Activated CD4-positive, CD25-positive, alpha-beta regulatory T cell treated with anti-CD3 and anti-CD28 coated beads, Interleukin-2, amount 50 U/mL, for 24 hours (primary cell): ENCODE measurements around the gene ARL15.
A peak's percentile ranks its signal among the peaks of the same experiment; 100 is the strongest.

Experiments
- ATAC-seq, 2 donors: fragments of 150-1000 bp; cut with Tn5 transposase; one replicate each; pipeline ENCODE4 v1.10.0; 2021; ENCODE audit warnings: mild to moderate bottlenecking in 1 of 2, moderate library complexity in 1 of 2

The ARL15 gene

DNA sequence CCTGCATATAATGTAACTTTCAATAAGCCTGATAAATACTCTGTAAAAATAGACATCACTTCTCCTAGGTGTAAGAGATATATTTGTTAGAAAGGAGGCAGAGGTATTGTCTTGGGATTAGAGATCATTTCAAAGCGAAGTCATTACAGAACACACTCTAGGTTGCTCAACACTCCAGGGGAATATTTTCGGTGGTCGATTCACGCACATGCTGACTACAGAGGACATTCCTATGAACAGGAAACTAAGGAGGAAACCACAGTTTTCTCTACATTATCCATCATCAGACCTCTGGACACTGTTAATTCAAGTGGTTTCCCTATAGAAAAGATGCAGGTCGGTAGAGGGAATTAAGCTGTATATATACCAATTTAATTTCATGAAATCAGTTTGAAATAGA, 379.9 kb downstream of the ARL15 start:
- ATAC-seq, result no peak

DNA sequence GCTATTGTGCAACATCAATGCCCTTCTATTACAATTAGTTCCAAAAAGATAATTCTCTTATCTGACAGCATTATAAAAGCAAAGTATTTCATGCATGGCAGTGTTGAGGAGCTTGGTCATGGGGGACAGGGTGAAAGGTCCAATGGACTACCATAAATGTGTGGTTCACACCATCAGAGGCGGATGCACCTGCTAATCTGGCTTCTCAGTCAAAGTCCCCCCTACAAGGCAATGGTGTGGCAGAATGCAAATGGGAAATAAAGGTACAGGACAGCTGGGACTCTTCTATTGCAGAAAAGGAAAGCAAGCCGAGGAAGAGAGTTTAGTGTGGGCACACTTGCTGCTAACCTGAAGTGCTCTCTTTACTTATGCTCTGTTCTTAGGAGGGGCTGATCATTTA, 380.8 kb downstream of the ARL15 start:
- no peak for ATAC-seq

DNA sequence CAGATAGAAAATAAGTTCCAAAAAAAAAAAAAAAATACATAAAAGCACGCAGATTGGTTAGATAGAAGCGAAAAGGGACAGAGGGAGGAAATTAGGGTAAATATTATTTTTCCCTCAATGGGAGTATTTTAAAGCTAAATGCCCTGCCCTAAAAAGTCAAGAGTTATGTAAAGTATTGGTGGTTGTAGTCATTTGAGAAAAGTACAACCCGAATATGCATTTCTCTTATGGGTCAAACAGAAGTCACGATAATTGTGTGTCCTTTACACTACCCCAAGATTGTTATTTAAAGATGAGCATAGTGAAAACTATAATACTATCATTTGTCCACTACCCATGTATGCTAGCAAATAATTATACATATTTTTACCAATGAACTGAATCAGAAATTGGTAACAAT, 381.2 kb downstream of the ARL15 start:
- ATAC-seq, result no peak

DNA sequence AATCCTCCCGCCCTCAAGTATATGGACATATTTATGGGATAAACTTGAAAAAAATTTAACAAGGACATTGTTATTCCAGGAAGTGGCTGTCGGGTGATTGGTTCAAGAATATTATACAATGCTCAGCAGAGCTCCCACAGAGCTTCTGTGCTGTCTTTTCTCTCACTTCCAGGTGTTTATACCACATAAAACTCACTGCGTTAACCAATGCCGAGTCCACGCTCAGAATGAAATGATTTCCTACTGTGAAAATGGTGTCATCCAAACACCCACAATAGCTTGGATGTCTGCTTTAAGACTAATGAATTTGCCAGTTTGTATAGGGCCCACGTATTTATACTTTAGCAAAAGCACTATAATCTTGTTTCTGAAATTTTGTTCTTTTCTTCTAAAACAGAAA, 381.7 kb downstream of the ARL15 start:
- no peak for ATAC-seq

DNA sequence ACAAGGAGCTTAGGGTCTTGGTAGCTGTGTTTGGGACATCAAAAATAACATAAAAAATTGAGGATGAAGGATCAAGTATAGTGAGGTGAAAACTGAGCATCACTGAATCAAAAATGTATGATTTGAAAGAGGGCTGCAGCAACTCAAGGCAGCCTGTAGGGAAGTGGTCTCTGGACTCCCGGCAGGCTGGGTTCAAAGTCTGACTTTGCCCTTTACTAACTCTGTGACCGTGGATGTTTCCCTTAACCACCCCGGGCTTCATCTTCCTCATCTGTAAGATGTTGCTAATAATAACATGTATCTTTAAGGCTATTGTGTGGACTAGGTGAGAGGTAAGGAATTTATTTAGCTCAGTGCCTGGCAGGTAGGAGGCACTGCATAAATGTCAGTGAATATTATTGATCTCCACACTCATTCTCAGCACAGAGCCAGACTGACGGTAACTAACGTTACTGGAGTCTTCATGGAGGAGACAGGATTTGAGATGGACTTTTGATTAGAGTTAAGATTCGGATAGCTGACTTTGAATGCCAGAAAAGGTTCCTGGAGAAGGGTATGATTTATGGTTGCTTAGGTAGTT, 382.6 kb downstream of the ARL15 start:
- ATAC-seq, result no peak

DNA sequence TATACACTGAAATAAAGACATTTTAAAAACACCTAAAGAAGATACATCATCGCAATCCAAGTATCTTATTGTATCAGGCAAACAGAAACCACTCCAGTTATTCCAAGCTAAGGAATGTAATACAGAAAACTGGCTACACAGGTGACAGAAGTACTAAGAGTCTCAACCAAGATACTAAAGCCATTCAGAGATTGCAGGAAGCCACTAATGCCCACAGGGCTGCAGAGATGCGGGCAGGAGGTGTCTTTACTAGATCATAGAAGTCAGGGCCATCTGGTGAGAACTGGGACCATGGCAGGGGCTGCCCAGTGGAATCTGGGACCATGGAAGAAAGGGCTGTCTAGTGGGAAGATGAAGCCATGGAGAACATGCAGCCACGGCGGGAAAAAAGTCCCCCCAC, 384.3 kb downstream of the ARL15 start:
- no peak for ATAC-seq

DNA sequence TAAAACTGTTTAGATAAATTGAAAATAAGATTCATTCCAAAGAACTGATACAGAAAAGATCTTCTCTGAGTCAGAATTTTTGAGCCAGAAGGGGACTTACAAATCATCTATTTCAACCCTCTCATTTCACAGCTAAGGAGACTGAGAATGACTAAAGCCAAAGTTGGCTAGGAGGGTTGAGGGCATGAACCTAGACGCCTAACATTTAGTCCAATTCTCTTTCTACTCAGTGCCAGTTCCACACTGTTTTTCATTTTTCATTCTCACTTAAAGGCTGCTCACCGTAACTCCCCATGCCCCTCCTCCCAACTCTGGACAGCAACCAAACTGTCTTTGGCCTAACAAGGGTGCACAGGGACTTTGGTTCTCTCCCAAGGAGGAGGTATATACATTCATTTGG, 386.0 kb downstream of the ARL15 start:
- no peak for ATAC-seq

DNA sequence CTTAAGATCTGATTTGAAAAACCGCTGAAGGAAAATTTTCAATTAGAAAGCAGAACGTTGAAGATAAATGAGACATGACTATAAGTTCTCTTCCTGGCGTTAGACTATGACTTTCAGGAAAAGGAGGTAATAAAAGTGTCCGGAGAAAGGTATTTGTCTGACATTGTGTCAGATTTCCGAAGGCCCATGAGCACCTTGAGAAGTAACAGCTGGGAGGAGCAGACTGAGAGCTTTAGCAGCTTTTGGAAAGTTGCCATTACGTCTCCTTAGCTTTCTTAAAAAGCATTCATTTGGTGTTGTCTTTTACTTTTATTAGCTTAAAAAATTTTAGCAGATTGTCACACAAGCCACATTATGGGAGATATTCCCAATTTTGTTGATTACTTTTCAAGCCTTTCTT, 386.4 kb downstream of the ARL15 start:
- no peak for ATAC-seq

DNA sequence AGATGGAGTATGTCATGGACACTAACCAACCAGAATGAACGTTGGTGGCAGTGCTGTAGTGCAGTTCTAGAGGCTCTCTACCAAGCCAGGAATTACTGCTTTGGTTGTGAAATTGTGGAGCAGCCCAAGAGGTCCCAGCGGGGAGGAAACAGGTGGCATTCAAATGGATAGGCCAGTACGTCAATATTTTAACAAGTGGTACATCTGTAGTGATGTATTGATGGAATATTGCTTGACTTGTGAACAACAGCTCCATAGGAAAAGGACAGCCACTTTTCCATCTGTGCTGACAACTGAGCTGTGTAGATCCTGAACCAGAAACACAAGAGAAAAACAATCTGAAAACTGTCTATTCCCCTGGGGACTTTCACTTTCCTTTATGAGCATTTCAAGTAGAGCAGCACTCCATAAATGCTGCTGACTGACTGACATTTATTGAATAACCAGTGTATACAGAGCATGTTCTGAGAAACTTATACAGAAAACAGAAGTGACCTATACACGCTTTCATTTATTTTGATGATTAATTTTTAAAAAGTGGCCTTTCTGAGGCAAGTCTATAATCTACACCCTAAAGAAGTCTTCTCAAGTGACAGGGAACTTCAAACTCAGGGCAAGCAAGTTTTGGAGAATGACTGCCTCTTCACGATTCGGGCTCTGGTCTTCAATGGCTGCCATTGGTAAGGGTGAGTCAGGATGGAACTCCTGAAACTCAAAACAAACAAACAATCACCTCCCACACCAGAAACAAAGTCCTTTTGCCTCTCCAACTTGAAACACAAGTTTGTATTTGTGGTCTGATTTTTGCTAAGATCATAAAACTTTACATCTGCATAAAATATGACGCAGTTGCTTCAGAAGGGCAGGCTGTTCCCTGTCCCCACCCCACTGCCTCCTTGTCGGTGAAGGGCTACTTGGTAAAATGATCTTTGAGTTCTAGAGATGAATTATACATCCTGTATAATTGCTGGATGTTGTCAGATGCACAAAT, 387.6 kb downstream of the ARL15 start:
- no peak for ATAC-seq

DNA sequence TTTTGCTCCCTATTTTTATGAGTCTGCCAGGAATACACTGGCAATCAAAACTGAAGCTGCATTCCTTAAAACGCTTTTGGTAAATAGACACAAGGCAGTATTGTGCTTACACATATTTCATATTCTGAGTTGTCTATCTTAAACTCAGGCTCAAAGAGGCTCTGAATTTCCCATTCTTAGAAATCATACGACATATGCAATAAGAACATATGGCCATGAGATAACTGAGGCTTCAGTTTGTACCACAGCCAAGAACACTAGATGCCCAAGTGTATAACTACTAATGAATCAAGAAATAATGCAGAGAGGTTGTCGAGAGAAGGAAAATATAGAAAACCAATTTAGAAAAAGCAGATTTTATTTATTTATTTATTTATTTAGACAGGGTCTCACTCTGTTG, 392.5 kb downstream of the ARL15 start:
- ATAC-seq, result no peak

DNA sequence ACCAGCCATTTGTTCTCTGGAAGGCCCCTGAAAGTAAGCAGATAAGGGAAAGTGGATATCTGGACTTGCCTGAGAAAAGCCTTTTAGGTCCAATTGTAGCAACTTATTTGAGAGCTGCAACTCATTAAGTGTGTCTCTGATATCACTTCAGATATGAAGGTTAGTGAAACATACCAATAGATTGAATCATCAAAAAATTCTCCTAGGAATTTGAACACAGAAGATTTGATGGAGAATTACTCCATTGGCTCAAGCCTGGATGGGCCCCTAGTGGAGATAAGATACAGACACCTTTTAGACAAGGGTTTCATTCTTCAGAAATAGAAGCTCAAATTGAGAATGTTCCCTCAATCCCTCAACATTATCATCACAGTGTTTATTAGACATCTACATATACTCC, 393.3 kb downstream of the ARL15 start:
- no peak for ATAC-seq

DNA sequence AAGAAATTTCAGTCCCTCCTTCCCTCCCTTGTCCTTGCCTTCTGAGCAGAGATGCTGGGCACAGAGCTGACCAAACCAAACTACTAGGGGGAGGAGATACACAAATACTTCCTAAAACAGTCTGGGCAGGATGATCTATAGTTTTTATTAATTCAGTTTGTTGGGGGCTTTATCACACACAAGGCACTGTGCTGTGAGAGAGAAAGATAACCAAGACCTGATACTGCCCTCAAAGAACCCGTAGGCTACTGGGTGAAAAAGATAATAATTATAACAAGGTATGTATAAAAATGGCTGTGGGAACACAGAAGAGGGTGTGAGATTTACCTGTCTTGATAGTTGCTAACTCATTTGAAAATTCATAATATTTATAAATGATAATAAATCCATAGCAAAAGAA, 395.3 kb downstream of the ARL15 start:
- no peak for ATAC-seq

DNA sequence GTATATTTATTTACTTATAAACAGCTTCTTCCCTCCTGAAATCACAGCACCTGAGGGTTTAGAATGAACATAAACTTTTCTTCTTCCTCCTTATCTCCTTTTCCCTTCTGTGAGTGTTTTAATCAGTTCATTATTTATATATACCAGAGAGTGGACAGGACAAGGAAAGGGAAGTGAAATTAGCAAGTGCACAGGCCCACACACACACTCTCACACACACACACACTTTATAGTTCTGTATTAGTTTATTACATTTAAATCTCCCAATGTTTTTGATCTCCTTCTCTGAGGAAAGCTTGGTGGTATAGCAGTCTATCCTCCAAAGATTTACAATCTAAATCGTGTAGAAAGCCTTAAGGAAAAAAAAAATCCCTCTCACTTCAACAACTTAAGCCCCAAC, 396.4 kb downstream of the ARL15 start:
- ATAC-seq, result no peak

DNA sequence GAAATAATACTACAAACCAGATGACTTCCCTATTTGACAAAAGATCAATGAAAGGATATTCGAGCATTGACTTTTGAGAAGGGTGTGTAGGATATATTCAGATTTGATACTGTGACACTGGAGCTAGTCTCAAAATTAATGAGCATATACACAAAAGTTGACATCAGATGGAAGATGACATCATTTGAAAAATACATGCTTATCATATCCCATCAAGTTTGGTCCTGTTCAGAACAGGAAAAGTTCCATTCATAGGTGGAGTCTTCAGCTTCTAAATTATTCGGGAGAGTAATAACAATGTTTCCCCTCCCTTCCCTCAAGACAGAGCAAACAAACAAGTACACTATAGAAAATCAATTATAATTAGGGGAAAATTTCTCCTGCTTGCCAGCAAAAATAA, 401.6 kb downstream of the ARL15 start:
- no peak for ATAC-seq

DNA sequence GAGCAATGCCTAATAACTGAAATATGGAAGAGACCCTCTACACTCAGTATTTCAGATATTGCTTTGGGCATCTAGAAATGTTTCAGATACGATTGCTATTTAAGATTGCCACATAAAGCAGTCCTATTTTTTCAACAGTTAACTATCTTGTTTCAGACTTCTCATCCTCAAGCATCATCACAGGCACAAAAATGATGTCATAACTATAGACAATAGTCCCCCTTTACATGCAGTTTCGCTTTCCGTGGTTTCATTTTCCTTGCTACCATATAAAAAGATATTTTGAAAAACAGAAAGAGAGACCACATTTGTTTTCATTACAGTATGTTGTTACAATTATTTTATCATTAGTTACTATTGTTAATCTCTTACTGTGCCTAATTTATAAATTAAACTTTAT, 402.5 kb downstream of the ARL15 start:
- ATAC-seq, result no peak

DNA sequence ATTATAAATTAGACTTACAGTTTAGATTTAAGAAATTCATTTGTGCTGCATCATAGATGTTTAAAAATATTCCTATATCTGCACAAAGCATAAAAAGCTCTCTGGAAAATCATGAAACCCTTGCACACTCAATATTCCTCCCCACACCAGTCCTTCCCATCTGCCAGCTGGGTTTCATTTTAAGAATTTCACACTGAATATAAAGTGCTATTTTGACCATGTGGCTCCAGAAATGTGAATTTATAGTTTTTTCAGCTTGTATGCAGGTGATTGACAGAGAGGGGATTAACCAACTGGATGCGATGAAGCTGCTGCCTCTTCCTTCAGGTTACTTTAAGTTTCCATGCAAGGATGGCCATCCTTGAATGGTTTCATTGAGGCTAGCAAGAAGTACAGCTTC, 403.6 kb downstream of the ARL15 start:
- no peak for ATAC-seq

DNA sequence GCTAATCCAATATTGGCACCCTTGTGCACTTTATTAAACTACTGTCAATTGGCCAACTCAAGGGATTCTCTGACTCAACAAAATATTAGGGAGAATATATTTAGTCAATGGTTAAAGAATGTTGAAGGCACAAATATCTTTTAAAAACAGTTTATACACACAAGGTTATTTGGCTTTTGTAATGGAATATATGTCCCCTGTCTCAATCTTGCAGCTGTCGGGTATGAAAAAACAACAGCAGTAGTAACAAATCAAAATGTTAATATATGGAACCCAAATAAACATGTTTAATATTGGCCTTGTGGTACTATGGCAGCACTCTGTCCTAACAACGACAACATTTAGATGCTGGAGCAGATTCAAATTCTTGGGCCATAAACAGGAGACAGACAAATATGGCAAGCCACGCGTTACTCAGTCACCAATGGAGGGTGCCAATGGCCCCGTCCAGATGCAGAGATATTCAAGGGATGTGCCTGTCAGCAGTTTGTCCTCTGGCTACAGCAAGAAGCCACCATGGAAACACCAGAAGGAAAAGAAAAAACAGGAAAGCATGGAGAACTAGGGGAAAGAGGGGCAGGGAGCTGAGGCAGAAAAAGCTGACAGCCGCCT, 408.0 kb downstream of the ARL15 start:
- no peak for ATAC-seq

DNA sequence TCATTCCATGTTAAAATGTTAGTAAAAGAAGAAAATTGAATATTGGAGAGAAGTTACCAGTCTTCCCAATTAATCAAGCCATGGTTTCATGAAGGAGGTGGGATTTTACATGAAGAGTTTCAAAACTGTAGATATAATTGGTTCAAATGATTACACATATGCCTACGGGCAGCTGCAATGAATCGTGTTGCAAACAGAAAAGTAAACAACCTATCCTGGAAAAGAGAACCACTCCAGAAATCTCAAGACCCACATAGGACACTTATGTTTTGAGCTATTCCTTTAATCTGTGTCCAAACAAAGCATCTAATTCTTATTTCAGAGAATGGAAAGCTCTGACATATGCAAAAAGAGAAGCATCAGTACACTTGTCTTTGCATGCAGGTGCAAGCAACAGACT, 409.7 kb downstream of the ARL15 start:
- no peak for ATAC-seq

DNA sequence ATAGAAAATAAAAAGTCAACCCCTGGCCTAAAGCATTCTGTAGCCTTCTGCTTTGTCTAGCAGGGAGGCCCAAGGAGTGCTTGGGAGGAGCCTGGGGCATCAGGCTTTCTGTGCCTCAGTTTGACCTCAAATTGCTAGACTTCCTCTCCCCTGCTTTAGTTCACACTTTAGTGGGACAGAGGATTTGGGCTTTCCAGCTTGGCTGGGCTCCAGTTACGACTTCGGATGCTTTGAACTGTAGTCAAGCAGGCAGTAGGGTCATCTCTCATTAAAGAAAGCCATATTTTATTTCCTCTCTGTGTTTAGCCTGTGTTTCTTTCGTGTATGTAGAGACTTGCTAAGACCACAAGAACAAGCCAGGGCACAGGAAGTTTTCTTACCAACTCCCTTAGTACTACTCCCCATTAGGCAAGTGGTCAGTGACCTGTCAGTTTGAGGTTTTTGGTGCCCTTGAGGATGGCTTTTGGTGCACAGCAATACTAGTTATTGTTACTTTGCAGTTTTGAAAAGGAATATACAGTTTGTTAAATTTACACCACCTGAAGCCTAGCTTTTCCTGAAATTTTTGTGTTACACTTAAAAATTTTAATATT, 415.2 kb downstream of the ARL15 start:
- no peak for ATAC-seq

DNA sequence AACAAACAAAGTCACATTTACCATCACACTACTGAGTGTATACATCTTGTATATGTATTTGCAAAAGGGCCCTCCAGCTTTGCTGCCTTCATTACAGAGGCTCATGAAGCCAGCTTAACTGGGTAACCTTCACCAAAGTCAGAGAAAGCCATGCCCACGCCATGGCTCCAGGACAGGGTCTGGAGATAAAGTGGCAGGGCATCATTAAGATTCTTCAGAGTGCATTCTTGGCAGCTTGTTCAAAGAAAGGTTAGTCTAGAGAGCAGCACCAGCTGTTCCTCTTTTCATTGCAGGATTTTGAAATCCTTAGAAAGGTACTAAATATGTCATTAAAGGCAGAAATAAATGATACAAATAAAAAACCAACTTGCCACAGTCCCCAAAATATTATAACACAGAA, 416.7 kb downstream of the ARL15 start:
- no peak for ATAC-seq

DNA sequence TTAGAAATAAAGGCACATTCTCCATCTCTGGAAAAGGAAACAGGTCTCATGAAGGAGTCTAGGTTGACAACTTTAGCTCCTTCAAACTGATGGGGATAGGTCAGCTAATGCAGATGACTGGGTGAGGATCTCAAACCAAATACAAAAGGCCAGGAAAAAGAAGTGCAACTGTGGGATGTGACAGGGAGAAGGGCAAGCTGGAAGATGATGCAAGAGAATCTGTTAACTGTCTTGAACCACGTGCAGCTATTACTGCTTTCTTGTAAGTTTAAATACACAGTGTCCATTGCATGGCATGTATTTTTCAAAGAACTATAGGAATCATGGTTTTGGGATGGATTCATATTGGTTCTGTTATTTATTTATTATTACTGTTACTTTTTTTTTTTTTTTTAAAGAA, 418.1 kb downstream of the ARL15 start:
- ATAC-seq, result no peak

DNA sequence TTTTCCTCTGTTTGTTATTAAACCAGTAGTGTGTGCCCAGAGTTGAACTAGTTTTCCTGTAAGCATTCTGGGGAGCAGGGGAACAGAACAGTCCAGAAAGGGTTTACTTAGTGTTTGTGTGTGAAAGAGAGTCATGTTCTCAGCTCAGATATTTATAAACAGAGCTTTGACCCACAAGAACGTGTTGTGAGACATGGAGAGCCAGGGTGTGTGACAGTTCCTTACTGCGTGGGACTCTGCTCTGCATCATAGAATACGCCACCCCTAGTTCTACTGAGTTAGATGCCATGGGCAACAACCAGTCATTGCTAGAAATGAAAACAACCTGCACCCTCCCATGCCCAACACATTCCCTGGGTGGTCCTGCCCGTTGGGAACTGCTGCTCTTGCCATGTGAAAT, 419.2 kb downstream of the ARL15 start:
- ATAC-seq, result no peak

DNA sequence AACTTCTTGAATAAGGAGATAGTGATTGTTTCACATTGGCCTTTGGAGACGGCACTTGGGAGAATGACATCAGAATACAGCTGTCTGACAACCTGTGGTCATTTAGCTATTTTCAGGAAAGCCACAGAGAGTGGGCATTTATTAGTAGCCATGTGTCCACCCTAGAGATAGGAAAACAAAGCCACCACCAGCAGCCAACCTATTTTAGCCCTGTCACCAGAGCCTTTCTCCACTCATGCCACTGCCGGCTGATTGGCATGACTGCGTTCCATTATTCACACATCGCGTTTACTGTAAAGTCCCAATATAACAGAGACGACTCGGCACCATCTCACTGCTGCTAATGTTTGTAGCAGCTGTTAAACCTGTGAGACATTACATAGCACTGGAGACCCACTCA, 419.9 kb downstream of the ARL15 start:
- no peak for ATAC-seq

DNA sequence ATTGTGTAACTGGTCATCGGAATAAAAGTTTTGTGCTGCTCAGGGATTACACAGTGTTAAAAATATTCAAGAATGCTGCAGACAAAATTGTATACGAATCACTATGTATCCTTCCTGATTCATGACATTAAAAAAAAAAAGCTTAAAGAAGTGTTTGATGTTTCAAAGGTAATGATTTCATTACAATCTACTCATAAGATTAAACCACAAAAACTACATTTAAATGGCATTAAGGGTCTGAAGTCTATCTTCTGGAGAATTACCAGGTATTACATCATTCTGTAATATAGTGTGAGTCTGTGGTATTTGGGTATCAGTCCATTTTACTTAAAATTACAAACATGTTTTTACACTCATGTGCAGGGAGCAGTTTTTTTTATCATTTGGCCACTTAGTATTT, 425.5 kb downstream of the ARL15 start:
- ATAC-seq, result peak; percentile 21 to 33
